HG02678 (cell line): ENCODE measurements around the gene OR1F1.
A peak's percentile ranks its signal among the peaks of the same experiment; 100 is the strongest.
"Not testable (repeated sequence)": the region's sequence is repeated elsewhere in the genome, so short reads cannot be mapped to it uniquely, and the experiment has no call there.

Source experiments
- ATAC-seq: cut with Tn5 transposase; IDR thresholded peaks from one replicate; pipeline ENCODE4 v1.9.1; 2021; ENCODE audit warnings: mild to moderate bottlenecking, moderate library complexity; ENCODE audit not compliant: unreplicated experiment

The OR1F1 gene

GRCh38 chr16:3195975-3196374 is 8.0 kb downstream of the OR1F1 start:
- ATAC-seq, result no peak

- not testable (repeated sequence) for ATAC-seq
Observed at GRCh38 chr16:3197694-3198333, 9.8 kb downstream of the OR1F1 start.

- ATAC-seq, result no peak
Observed at GRCh38 chr16:3198334-3199072, 10.5 kb downstream of the OR1F1 start.

- no peak for ATAC-seq
Observed at GRCh38 chr16:3202903-3203539, 15.0 kb downstream of the OR1F1 start.

- ATAC-seq, result not testable (repeated sequence)
Observed at GRCh38 chr16:3205939-3206338, 17.9 kb downstream of the OR1F1 start.

- ATAC-seq, result no peak
Observed at GRCh38 chr16:3207086-3207953, 19.3 kb downstream of the OR1F1 start.

- ATAC-seq, result no peak
Observed at GRCh38 chr16:3212006-3212405, 24.0 kb downstream of the OR1F1 start.

GRCh38 chr16:3212567-3212966 is 24.6 kb downstream of the OR1F1 start:
- ATAC-seq, result no peak

- ATAC-seq, result no peak
Observed at GRCh38 chr16:3214904-3215600, 27.0 kb downstream of the OR1F1 start.

- ATAC-seq, result no peak
Observed at GRCh38 chr16:3215601-3216262, 27.7 kb downstream of the OR1F1 start.

- ATAC-seq, result no peak
Observed at GRCh38 chr16:3216263-3216640, 28.2 kb downstream of the OR1F1 start.

GRCh38 chr16:3220839-3221238 is 32.8 kb downstream of the OR1F1 start:
- ATAC-seq, result no peak

GRCh38 chr16:3223913-3224515 is 36.0 kb downstream of the OR1F1 start:
- ATAC-seq, result no peak

GRCh38 chr16:3234543-3234856 is 46.5 kb downstream of the OR1F1 start:
- ATAC-seq, result no peak

GRCh38 chr16:3234857-3235561 is 47.0 kb downstream of the OR1F1 start, which contains the start of gene ZNF200:
Gene ZNF200, minus strand, starts transcription at chr16:3235158. Its CDS starts 1,403 bp downstream, at chr16:3233755.
- peak; percentile 93 for ATAC-seq

- no peak for ATAC-seq
Observed at GRCh38 chr16:3235856-3236669, 48.1 kb downstream of the OR1F1 start.

GRCh38 chr16:3241761-3242160 is 53.8 kb downstream of the OR1F1 start:
- no peak for ATAC-seq

- no peak for ATAC-seq
Observed at GRCh38 chr16:3242709-3243108, 54.7 kb downstream of the OR1F1 start.
